OCI-LY3 (cell line): ENCODE measurements around the gene SIRT6.

ENCODE experiments used
- EZH2phosphoT487 ChIP-seq: fragments of 200-600 bp; shearing (Covaris generic); IDR thresholded peaks from 2 replicates; pipeline ENCODE4 v1.6.1; 2018; ENCODE audit warnings: antibody characterized with exemption, mixed run types, low read depth
- TF ChIP-seq, protein P1 (sequence below): fragments of 200-600, 300-600 bp; sonication (generic); IDR thresholded peaks from 2 replicates; pipeline ENCODE4 v1.5.1; 2014; ENCODE audit warnings: antibody characterized with exemption, low read length, low read depth

DNA sequence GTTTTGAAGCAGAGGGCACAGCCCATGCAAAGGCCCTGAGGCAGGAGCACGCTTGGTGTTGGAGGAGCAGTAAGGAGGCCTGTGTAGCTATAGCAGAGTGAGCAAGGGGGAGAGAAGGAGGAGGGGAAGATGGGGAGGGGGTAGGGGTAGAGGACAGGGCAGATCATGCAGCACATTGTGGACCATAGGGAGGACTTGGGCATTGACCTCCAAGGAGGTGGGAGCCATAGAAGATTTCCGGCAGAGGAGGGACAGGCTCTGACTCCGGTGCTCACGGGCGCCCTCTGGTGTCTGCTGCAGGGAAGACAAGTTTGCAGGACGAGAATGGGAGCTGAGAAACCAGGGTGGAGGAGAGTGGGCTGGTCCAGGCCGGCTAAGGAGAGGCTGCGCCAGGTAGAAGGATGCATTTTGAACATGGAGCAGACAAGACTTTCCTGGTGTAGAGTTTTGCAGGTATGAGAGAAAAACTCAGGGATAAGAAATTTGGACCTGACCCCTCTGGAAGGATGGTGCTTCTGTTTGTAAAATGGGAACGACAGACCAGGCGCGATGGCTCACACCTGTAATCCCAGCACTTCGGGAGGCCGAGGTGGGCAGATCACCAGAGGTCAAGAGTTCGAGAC, 42.6 kb downstream of the SIRT6 start:
- TF ChIP-seq, protein P1, sequence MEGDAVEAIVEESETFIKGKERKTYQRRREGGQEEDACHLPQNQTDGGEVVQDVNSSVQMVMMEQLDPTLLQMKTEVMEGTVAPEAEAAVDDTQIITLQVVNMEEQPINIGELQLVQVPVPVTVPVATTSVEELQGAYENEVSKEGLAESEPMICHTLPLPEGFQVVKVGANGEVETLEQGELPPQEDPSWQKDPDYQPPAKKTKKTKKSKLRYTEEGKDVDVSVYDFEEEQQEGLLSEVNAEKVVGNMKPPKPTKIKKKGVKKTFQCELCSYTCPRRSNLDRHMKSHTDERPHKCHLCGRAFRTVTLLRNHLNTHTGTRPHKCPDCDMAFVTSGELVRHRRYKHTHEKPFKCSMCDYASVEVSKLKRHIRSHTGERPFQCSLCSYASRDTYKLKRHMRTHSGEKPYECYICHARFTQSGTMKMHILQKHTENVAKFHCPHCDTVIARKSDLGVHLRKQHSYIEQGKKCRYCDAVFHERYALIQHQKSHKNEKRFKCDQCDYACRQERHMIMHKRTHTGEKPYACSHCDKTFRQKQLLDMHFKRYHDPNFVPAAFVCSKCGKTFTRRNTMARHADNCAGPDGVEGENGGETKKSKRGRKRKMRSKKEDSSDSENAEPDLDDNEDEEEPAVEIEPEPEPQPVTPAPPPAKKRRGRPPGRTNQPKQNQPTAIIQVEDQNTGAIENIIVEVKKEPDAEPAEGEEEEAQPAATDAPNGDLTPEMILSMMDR = peak; percentile 88
- no peak for TF ChIP-seq EZH2phosphoT487
